Measurements from ENCODE around the gene CPNE8.

DNA sequence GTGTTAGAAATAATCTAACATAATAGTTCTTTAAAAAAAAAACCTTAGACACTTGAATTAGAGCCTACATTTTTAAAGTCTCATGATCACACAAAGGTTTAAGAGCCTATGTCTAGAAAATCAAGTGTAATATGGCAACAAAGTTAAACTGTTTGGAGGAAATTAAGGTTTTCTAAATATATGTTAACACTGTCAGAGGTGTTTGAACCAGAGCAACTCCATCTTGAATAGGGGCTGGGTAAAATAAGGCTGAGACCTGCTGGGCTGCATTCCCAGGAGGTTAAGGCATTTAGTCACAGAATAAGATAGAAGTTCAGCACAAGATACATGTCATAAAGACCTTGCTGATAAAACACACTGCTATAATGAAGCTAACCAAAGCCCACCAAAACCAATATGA lies 12.4 kb downstream of the CPNE8 start:
- TF ChIP-seq, protein P1, sequence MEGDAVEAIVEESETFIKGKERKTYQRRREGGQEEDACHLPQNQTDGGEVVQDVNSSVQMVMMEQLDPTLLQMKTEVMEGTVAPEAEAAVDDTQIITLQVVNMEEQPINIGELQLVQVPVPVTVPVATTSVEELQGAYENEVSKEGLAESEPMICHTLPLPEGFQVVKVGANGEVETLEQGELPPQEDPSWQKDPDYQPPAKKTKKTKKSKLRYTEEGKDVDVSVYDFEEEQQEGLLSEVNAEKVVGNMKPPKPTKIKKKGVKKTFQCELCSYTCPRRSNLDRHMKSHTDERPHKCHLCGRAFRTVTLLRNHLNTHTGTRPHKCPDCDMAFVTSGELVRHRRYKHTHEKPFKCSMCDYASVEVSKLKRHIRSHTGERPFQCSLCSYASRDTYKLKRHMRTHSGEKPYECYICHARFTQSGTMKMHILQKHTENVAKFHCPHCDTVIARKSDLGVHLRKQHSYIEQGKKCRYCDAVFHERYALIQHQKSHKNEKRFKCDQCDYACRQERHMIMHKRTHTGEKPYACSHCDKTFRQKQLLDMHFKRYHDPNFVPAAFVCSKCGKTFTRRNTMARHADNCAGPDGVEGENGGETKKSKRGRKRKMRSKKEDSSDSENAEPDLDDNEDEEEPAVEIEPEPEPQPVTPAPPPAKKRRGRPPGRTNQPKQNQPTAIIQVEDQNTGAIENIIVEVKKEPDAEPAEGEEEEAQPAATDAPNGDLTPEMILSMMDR (IDR thresholded peaks at IDR 0.05) = no peak
- TF ChIP-seq POLR2A (IDR thresholded peaks at IDR 0.05) = no peak
